CD8-positive, alpha-beta memory T cell (primary cell): ENCODE data around the gene DACT2. TPM values are rescaled to one million over a fixed set of nuclear protein-coding genes. Genes with fewer than 3 reads are reported as not detected.

Experiments used
- CTCF ChIA-PET: fragments of 350-600 bp; sonication (Branson Sonifier 250); formaldehyde crosslinking; loops from one replicate; lab custom pipeline; 2021; ENCODE audit warnings: antibody characterized with exemption; lab: Charles Lee
- POLR2A ChIA-PET: fragments of 350-600 bp; sonication (Branson Sonifier 250); formaldehyde crosslinking; loops from one replicate; lab custom pipeline; 2021; ENCODE audit warnings: antibody characterized with exemption; lab: Charles Lee
- DNase-seq, 5 donors: peaks; one replicate each; pipeline versions ENCODE4 v3.0.0 to v3.0.0-alpha.2; 2020 to 2022; ENCODE audit warnings: mixed read lengths in 1 of 5
- H3K27ac ChIP-seq: one replicate; pipeline ENCODE4 v1.7.0; 2013; ENCODE audit warnings: low read depth, mild to moderate bottlenecking, low read length, moderate library complexity
- H3K27me3 ChIP-seq: 2 replicates; pipeline ENCODE4 v1.7.0; 2013; ENCODE audit warnings: low read length, mild to moderate bottlenecking; ENCODE audit not compliant: insufficient read depth, poor library complexity, severe bottlenecking
- H3K36me3 ChIP-seq: 2 replicates; pipeline ENCODE4 v1.7.0; 2013; ENCODE audit warnings: mild to moderate bottlenecking, low read length, moderate library complexity; ENCODE audit not compliant: insufficient read depth
- H3K4me1 ChIP-seq: 2 replicates; pipeline ENCODE4 v1.7.0; 2013; ENCODE audit warnings: mild to moderate bottlenecking, low read length, moderate library complexity; ENCODE audit not compliant: insufficient read depth
- H3K4me3 ChIP-seq: 2 replicates; pipeline ENCODE4 v1.7.0; 2013; ENCODE audit warnings: mild to moderate bottlenecking, low read length
- H3K9me3 ChIP-seq: 2 replicates; pipeline ENCODE4 v1.7.0; 2013; ENCODE audit warnings: mild to moderate bottlenecking, low read length
- H3K27ac Mint-ChIP-seq, 8 donors: one replicate each; pipeline ENCODE4 v1.8.0; 2020 to 2021; ENCODE audit warnings: mixed read lengths in 8 of 8, mild to moderate bottlenecking in 6 of 8, inconsistent platforms in 3 of 8, moderate library complexity in 3 of 8
- H3K27me3 Mint-ChIP-seq, 2 donors: one replicate each; pipeline ENCODE4 v1.8.0; 2020 to 2021; ENCODE audit warnings: mixed read lengths in 2 of 2, mild to moderate bottlenecking in 1 of 2, moderate library complexity in 1 of 2
- H3K36me3 Mint-ChIP-seq, 3 donors: one replicate each; pipeline ENCODE4 v1.8.0; 2020 to 2021; ENCODE audit warnings: mixed read lengths in 3 of 3, inconsistent platforms in 1 of 3, mild to moderate bottlenecking in 1 of 3
- H3K4me1 Mint-ChIP-seq, 3 donors: one replicate each; pipeline ENCODE4 v1.8.0; 2020 to 2021; ENCODE audit warnings: mixed read lengths in 3 of 3, inconsistent platforms in 1 of 3, mild to moderate bottlenecking in 1 of 3
- H3K4me3 Mint-ChIP-seq, 7 donors: one replicate each; pipeline ENCODE4 v1.8.0; 2020 to 2021; ENCODE audit warnings: mixed read lengths in 7 of 7, mild to moderate bottlenecking in 6 of 7, moderate library complexity in 4 of 7, inconsistent platforms in 2 of 7
- H3K9me3 Mint-ChIP-seq, 5 donors: one replicate each; pipeline ENCODE4 v1.8.0; 2020 to 2022; ENCODE audit warnings: mixed read lengths in 5 of 5, mild to moderate bottlenecking in 3 of 5, moderate library complexity in 2 of 5, inconsistent platforms in 1 of 5
- polyA plus RNA-seq: library from polyadenylated mRNA; unstranded; fragments of 300-500 nt; fragmentation: Illumina TruSeq; gene quantifications from one replicate; pipeline ENCODE4 v1.2.3, GENCODE V29; 2021
- total RNA-seq, 2 experiments: library from RNA; stranded (reverse); gene quantifications; one replicate each; pipeline ENCODE4 v1.2.3, GENCODE V29; 2021

Gene DACT2
- total RNA-seq, result not detected
- polyA plus RNA-seq, result not detected

GRCh38 chr6:168319279-168320111, at the start of gene DACT2:
DACT2 (minus strand) TSS chr6:168319777; CDS start chr6:168319633, 144 bp downstream.
- H3K9me3 Mint-ChIP-seq, result peaks cover 0 to 8% (median 0%) of the 10 kb centered on the region in 5 donors

GRCh38 chr6:168368936-168369335, 49.4 kb upstream of the DACT2 start:
- Histone ChIP-seq H3K27me3 (no peaks in the 10 kb centered on the region), H3K27ac (no peak overlapping the region), H3K9me3 (no peaks in the 10 kb centered on the region), H3K36me3 (no peaks in the 10 kb centered on the region), H3K4me3 (no peak overlapping the region), H3K4me1 (no peaks in the 10 kb centered on the region)
- H3K27me3 Mint-ChIP-seq, result peaks cover 0 to 2% of the 10 kb centered on the region in 2 donors
- no peaks in the 10 kb centered on the region for H3K36me3 Mint-ChIP-seq
- H3K27ac Mint-ChIP-seq, result peak overlapping the region in 1 of 8 donors; percentile 51
- ChIA-PET POLR2A (no interaction called here), CTCF (interaction anchor here (1.3 kb wide), 1 partner anchor 513 kb away, joined by 3 read pairs; no protein-coding TSS in a partner anchor)
- peaks cover 0 to 6% (median 0%) of the 10 kb centered on the region in 5 donors for H3K9me3 Mint-ChIP-seq
- no peak overlapping the region for H3K4me3 Mint-ChIP-seq
- DNase-seq, result no peak
- H3K4me1 Mint-ChIP-seq, result peaks cover 4 to 10% (median 8%) of the 10 kb centered on the region in 3 donors

More at GRCh38 chr6:168319279-168320111, at the start of gene DACT2:
- Mint-ChIP-seq H3K4me3 (no peak within 1 kb of the TSS), H3K27me3 (peaks cover 10 to 42% of the 10 kb centered on the region in 2 donors), H3K27ac (no peak within 1 kb of the TSS), H3K36me3 (no peaks in the 10 kb centered on the region), H3K4me1 (no peaks in the 10 kb centered on the region)
- Histone ChIP-seq H3K4me1 (no peaks in the 10 kb centered on the region), H3K27me3 (no peaks in the 10 kb centered on the region), H3K9me3 (no peaks in the 10 kb centered on the region), H3K4me3 (no peak within 1 kb of the TSS), H3K27ac (no peak within 1 kb of the TSS), H3K36me3 (no peaks in the 10 kb centered on the region)
- POLR2A ChIA-PET, result no interaction called here
- no peak for DNase-seq
- CTCF ChIA-PET, result no interaction called here

- ChIA-PET CTCF (no interaction called here), POLR2A (no interaction called here)
- Mint-ChIP-seq H3K4me3 (no peak overlapping the region), H3K27me3 (peaks cover 0 to 2% of the 10 kb centered on the region in 2 donors), H3K27ac (no peak overlapping the region), H3K4me1 (peaks cover 4 to 10% (median 8%) of the 10 kb centered on the region in 3 donors), H3K9me3 (peaks cover 0 to 6% (median 0%) of the 10 kb centered on the region in 5 donors), H3K36me3 (no peaks in the 10 kb centered on the region)
- Histone ChIP-seq H3K27me3 (no peaks in the 10 kb centered on the region), H3K27ac (no peak overlapping the region), H3K4me1 (no peaks in the 10 kb centered on the region), H3K9me3 (no peaks in the 10 kb centered on the region), H3K4me3 (no peak overlapping the region), H3K36me3 (no peaks in the 10 kb centered on the region)
- no peak for DNase-seq
Measured at GRCh38 chr6:168368066-168368820, 48.7 kb upstream of the DACT2 start.

- Histone ChIP-seq H3K9me3 (no peaks in the 10 kb centered on the region), H3K36me3 (no peaks in the 10 kb centered on the region), H3K27ac (no peak overlapping the region), H3K27me3 (no peaks in the 10 kb centered on the region), H3K4me3 (no peak overlapping the region), H3K4me1 (no peaks in the 10 kb centered on the region)
- Mint-ChIP-seq H3K27ac (no peak overlapping the region), H3K4me1 (peaks cover 4 to 10% (median 8%) of the 10 kb centered on the region in 3 donors), H3K9me3 (peaks cover 0 to 6% (median 0%) of the 10 kb centered on the region in 5 donors), H3K36me3 (no peaks in the 10 kb centered on the region), H3K27me3 (peaks cover 0 to 6% of the 10 kb centered on the region in 2 donors), H3K4me3 (no peak overlapping the region)
- ChIA-PET POLR2A (no interaction called here), CTCF (no interaction called here)
- no peak for DNase-seq
Measured at GRCh38 chr6:168367285-168367751, 47.7 kb upstream of the DACT2 start.

GRCh38 chr6:168366473-168366872, 46.9 kb upstream of the DACT2 start:
- H3K27ac ChIP-seq, result no peak overlapping the region
- H3K27me3 ChIP-seq, result no peaks in the 10 kb centered on the region
- Mint-ChIP-seq H3K9me3 (peaks cover 0 to 6% (median 0%) of the 10 kb centered on the region in 5 donors), H3K4me1 (peaks cover 4 to 10% (median 8%) of the 10 kb centered on the region in 3 donors), H3K4me3 (no peak overlapping the region), H3K27ac (no peak overlapping the region), H3K27me3 (peaks cover 2 to 6% of the 10 kb centered on the region in 2 donors), H3K36me3 (no peaks in the 10 kb centered on the region)
- no peak overlapping the region for H3K4me3 ChIP-seq
- ChIA-PET POLR2A (no interaction called here), CTCF (no interaction called here)
- H3K36me3 ChIP-seq, result no peaks in the 10 kb centered on the region
- H3K4me1 ChIP-seq, result no peaks in the 10 kb centered on the region
- no peak for DNase-seq
- no peaks in the 10 kb centered on the region for H3K9me3 ChIP-seq

- no peak overlapping the region for H3K27ac ChIP-seq
- ChIA-PET CTCF (no interaction called here), POLR2A (no interaction called here)
- Mint-ChIP-seq H3K27ac (no peak overlapping the region), H3K4me1 (peaks cover 4 to 10% (median 8%) of the 10 kb centered on the region in 3 donors), H3K9me3 (peaks cover 0 to 10% (median 0%) of the 10 kb centered on the region in 5 donors), H3K27me3 (peaks cover 5 to 6% of the 10 kb centered on the region in 2 donors), H3K4me3 (no peak overlapping the region), H3K36me3 (no peaks in the 10 kb centered on the region)
- H3K27me3 ChIP-seq, result no peaks in the 10 kb centered on the region
- no peak for DNase-seq
- H3K36me3 ChIP-seq, result no peaks in the 10 kb centered on the region
- H3K9me3 ChIP-seq, result no peaks in the 10 kb centered on the region
- no peak overlapping the region for H3K4me3 ChIP-seq
- no peaks in the 10 kb centered on the region for H3K4me1 ChIP-seq
Measured at GRCh38 chr6:168365422-168366165, 46.0 kb upstream of the DACT2 start.

GRCh38 chr6:168364793-168365421, 45.3 kb upstream of the DACT2 start:
- Mint-ChIP-seq H3K36me3 (no peaks in the 10 kb centered on the region), H3K9me3 (peaks cover 0 to 10% (median 0%) of the 10 kb centered on the region in 5 donors), H3K4me1 (peaks cover 1 to 7% (median 5%) of the 10 kb centered on the region in 3 donors), H3K4me3 (no peak overlapping the region), H3K27ac (no peak overlapping the region), H3K27me3 (peaks cover 5 to 6% of the 10 kb centered on the region in 2 donors)
- H3K4me1 ChIP-seq, result no peaks in the 10 kb centered on the region
- H3K9me3 ChIP-seq, result no peaks in the 10 kb centered on the region
- H3K36me3 ChIP-seq, result no peaks in the 10 kb centered on the region
- POLR2A ChIA-PET, result no interaction called here
- DNase-seq, result no peak
- no peak overlapping the region for H3K27ac ChIP-seq
- H3K27me3 ChIP-seq, result no peaks in the 10 kb centered on the region
- H3K4me3 ChIP-seq, result no peak overlapping the region
- CTCF ChIA-PET, result no interaction called here
